NT2/D1 (cell line): ENCODE data around the gene SFXN2.

Experiments used
- SUZ12 ChIP-seq: IDR thresholded peaks from 2 replicates; pipeline ENCODE4 v1.6.1; 2011; ENCODE audit not compliant: insufficient read length, insufficient read depth; ENCODE audit errors: extremely low read depth
- ZNF274 ChIP-seq: IDR thresholded peaks from 2 replicates; pipeline ENCODE4 v1.6.1; 2011; ENCODE audit warnings: mild to moderate bottlenecking, low read depth, low read length

DNA sequence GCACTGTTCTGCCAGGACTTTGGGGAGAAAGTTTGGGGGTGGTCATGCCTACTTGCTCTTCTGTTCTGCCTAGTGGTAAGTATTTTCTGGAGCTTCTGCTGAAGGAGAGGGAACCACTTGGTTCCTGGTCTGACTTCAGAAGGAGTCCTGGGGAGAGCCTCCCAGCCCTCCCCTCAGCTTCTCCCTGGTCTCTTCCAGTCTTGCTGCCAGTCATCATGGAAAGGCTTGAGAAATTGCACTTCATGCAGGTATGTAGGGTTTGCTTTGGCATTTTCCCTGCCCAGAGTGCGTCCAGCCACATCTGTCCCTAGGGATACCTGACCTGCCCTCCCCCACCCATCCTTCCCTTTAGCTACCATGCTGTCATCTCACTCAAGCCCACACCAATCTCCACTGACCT, 18.2 kb downstream of the SFXN2 start:
- TF ChIP-seq ZNF274: no peak
- TF ChIP-seq SUZ12: no peak
